ENCODE data around the gene FEN1.

Gene FEN1

DNA sequence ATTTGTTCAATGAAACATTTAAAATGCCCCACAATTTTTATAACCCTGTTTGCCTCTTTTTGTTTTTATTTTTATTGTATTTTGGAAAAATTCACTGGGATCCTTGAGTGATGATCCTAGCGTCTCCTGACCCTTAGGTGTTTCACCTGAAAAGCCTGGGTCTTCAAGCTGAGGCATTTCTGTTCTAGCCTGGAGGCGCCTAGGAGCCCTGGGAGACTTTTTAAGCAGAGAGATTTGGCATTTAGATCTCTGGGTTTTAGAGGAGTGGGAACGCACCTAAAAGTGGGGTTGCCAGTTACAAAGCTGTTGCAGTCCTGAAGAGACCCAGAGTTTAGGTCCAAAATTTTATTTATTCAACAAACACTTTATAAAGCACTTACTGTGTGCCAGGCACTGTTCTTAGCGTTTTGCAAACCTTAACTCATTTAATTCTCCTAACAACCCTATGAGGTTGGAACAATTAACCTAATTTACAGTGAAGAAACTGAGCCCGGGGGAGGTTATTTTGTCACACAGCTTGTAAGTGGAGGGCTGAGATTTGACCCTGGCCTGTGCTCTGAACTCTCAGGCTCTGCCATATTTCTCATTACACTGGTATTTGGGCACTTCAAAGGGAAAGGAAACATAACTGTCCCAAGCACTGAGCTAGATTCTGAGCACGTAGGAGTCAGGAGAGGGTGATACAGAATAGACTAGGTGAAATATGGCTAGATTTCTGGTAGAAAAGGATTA lies 24.9 kb downstream of the FEN1 start:
- ChIA-PET POLR2A (interaction anchor here (0.9 to 4.3 kb wide), 8 partner anchors 11 to 30 kb away, joined by 3 to 27 read pairs (median 4); partner anchors contain the start of genes FADS2, FEN1 and TMEM258), CTCF (interaction anchor here (0.7 kb wide), 1 partner anchor 11 kb away, joined by 3 read pairs; no protein-coding TSS in a partner anchor)
- DNase-seq (ENCODE audit: extremely low spot score), result no peak
- TF ChIP-seq FOXK2 (IDR thresholded peaks at IDR 0.05) (no peak), TARDBP (IDR thresholded peaks at IDR 0.05) (no peak), L3MBTL2 (conservative IDR thresholded peaks at IDR 0.05) (no peak), LEF1 (IDR thresholded peaks at IDR 0.05; ENCODE audit: borderline replicate concordance) (no peak)
- TF ChIP-seq, protein P1, sequence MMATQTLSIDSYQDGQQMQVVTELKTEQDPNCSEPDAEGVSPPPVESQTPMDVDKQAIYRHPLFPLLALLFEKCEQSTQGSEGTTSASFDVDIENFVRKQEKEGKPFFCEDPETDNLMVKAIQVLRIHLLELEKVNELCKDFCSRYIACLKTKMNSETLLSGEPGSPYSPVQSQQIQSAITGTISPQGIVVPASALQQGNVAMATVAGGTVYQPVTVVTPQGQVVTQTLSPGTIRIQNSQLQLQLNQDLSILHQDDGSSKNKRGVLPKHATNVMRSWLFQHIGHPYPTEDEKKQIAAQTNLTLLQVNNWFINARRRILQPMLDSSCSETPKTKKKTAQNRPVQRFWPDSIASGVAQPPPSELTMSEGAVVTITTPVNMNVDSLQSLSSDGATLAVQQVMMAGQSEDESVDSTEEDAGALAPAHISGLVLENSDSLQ (IDR thresholded peaks at IDR 0.05), result no peak

DNA sequence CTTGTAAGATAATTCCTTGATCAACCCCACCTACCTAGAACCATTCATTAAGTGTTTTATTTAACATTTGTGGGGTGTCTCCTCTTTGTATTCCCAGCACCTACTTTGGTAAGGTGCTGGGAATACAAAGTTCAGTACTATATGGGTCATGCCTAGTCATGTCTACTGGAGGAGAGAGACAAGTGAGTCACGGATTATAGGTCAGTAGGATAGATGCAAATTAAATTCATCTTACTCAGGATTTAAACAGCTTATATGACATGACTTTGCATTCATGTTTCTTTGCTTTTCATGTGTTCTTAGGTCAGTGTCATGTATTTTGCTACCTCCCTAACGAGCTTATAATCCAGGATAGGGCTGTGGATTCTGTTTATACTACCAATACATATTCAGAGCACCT lies 27.5 kb downstream of the FEN1 start:
- CTCF ChIA-PET, result no interaction called here
- DNase-seq (ENCODE audit: extremely low spot score), result no peak
- POLR2A ChIA-PET, result no interaction called here
- TF ChIP-seq ELF4 (IDR thresholded peaks at IDR 0.05) (no peak), HDGF (IDR thresholded peaks at IDR 0.05; ENCODE audit: borderline replicate concordance) (no peak), ZNF384 (IDR thresholded peaks at IDR 0.05) (no peak), SP1 (IDR thresholded peaks at IDR 0.05) (no peak), FOXK2 (IDR thresholded peaks at IDR 0.05) (no peak), FOXA1 (IDR thresholded peaks at IDR 0.05) (no peak), FOXM1 (IDR thresholded peaks at IDR 0.05; ENCODE audit: borderline replicate concordance) (no peak), SUZ12 (IDR thresholded peaks at IDR 0.05) (no peak), BHLHE40 (IDR thresholded peaks at IDR 0.05; ENCODE audit: borderline replicate concordance) (no peak), LEF1 (IDR thresholded peaks at IDR 0.05; ENCODE audit: borderline replicate concordance) (no peak), ARNT (IDR thresholded peaks at IDR 0.05) (no peak), TARDBP (IDR thresholded peaks at IDR 0.05) (no peak), NFRKB (IDR thresholded peaks at IDR 0.05) (no peak), L3MBTL2 (conservative IDR thresholded peaks at IDR 0.05) (no peak)
- TF ChIP-seq, protein P1 (IDR thresholded peaks at IDR 0.05), result no peak

DNA sequence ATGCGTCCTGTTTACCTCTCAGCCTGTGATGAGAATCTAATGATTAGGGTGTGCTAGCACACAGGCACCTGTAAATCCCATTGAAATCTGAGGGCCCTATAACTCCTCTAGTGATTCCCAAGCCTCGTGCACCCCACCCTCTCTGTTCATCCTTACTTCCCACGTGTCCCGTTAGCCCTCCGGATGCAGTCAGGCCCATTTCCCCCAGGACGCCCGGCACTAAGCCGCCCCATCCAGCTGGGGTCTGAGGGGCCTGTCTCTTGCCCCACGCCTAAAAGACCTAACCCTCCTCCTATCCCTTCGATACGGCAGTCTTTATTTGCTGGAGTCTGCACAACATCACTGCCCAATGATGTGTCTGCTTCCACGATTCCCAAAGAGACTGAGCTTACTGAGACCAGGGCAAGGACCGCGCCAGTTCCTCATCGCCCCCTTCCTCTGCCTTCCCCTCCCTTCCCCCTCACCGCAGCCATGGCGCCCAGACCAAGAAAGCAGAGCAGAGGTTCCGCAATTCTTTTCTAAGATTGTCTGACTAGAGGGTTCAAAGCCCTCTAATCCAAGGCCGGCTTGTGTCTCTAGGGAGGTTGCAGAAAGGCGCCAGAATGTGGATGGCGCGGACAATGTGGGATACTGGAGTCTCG lies 34.3 kb downstream of the FEN1 start:
- TF ChIP-seq, protein P1 (IDR thresholded peaks at IDR 0.05), result no peak
- no peak for TF ChIP-seq FOXM1 (IDR thresholded peaks at IDR 0.05; ENCODE audit: borderline replicate concordance)
- no peak for DNase-seq (ENCODE audit: extremely low spot score)
- ChIA-PET POLR2A (interaction anchor here (1.0 kb wide), 1 partner anchor 10 kb away, joined by 3 read pairs; the partner anchor contains the start of gene FADS1), CTCF (no interaction called here)

DNA sequence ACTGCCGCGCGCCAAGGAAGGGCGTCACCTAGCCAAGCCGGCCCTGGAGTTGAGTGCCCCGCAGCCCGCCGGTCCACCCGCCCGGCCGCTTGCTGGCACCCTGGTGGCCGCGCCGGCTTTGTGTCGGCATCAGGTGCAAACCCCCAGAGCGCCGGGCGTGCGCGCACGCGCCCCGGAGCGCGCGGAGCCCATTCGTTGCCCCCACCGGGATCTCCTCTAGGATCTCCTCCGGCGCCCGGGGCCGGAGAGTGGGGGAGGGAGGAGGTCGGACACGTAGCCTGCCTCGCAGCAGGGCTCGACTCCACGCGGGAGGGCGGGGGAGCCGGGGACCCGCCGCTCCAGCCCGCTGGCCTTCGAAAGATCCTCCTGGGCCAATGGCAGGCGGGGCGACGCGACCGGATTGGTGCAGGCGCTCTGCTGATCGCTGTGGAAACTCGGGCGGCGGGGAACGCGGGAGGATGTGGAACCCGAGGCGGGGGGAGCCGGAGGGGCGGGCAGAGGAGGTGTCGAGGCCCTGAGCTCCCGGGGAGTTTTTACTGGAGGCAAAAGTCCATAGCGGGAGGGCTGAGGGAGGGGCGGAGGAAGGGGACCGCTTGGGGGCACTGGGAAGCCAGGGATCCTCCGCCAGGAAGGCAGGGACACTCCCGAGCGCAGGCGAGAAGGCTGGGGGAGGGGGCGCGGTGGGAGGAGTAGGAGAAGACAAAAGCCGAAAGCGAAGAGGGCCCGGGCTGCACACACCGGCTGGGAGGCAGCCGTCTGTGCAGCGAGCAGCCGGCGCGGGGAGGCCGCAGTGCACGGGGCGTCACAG lies 35.1 kb downstream of the FEN1 start, which contains the start of gene FADS2:
Gene FADS2, plus strand, starts transcription at position 730 of the 808 bp plus-strand sequence. CDS start 91 bp downstream, outside the sequence.
- POLR2A ChIA-PET, result interaction anchor here (1.0 to 2.1 kb wide), 3 partner anchors 10 to 30 kb away, joined by 3 to 7 read pairs (median 6); no protein-coding TSS in a partner anchor

DNA sequence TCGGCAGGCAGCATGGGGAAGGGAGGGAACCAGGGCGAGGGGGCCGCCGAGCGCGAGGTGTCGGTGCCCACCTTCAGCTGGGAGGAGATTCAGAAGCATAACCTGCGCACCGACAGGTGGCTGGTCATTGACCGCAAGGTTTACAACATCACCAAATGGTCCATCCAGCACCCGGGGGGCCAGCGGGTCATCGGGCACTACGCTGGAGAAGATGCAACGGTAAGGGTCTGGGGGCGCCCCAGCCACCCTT lies 35.6 kb downstream of the FEN1 start:
- no peak for TF ChIP-seq NFRKB (IDR thresholded peaks at IDR 0.05)
- no peak for TF ChIP-seq SUZ12 (IDR thresholded peaks at IDR 0.05)
- no peak for TF ChIP-seq TARDBP (IDR thresholded peaks at IDR 0.05)
- TF ChIP-seq HDGF (IDR thresholded peaks at IDR 0.05; ENCODE audit: borderline replicate concordance), result no peak
- no peak for TF ChIP-seq FOXA1 (IDR thresholded peaks at IDR 0.05)
- TF ChIP-seq BHLHE40 (IDR thresholded peaks at IDR 0.05; ENCODE audit: borderline replicate concordance), result no peak
- no peak for TF ChIP-seq L3MBTL2 (conservative IDR thresholded peaks at IDR 0.05)
- no peak for TF ChIP-seq FOXK2 (IDR thresholded peaks at IDR 0.05)
- TF ChIP-seq ELF4 (IDR thresholded peaks at IDR 0.05), result no peak
- TF ChIP-seq, protein P1 (IDR thresholded peaks at IDR 0.05), result no peak
- no peak for TF ChIP-seq ZNF384 (IDR thresholded peaks at IDR 0.05)
- TF ChIP-seq ARNT (IDR thresholded peaks at IDR 0.05), result no peak
- TF ChIP-seq LEF1 (IDR thresholded peaks at IDR 0.05; ENCODE audit: borderline replicate concordance), result no peak
- no peak for TF ChIP-seq SP1 (IDR thresholded peaks at IDR 0.05)
- no peak for TF ChIP-seq CTBP1 (IDR thresholded peaks at IDR 0.05; ENCODE audit: borderline replicate concordance)
- TF ChIP-seq FOXM1 (IDR thresholded peaks at IDR 0.05; ENCODE audit: borderline replicate concordance), result no peak
- POLR2A ChIA-PET, result interaction anchor here (1.0 to 2.1 kb wide), 4 partner anchors 10 to 37 kb away, joined by 3 to 7 read pairs (median 6); no protein-coding TSS in a partner anchor
- no peak for DNase-seq (ENCODE audit: extremely low spot score)
- CTCF ChIA-PET, result interaction anchor here (1.0 kb wide), 1 partner anchor 11 kb away, joined by 3 read pairs; no protein-coding TSS in a partner anchor

More for the DNA sequence above, 35.1 kb downstream of the FEN1 start, which contains the start of gene FADS2:
- TF ChIP-seq LEF1 (IDR thresholded peaks at IDR 0.05; ENCODE audit: borderline replicate concordance) (no peak), NFRKB (IDR thresholded peaks at IDR 0.05) (no peak), L3MBTL2 (conservative IDR thresholded peaks at IDR 0.05) (peak; percentile 86), TARDBP (IDR thresholded peaks at IDR 0.05) (0 out of 2 replicates have a peak, but pooled peaks have one; percentile 20), HDGF (IDR thresholded peaks at IDR 0.05; ENCODE audit: borderline replicate concordance) (no peak), ARNT (IDR thresholded peaks at IDR 0.05) (no peak)
- CTCF ChIA-PET, result no interaction called here
- DNase-seq (ENCODE audit: extremely low spot score), result peak; percentile 65
